Cortex of kidney (tissue), 1 donor: Measurements from ENCODE around the gene AARS1.
"Not testable (repeated sequence)": the region's sequence is repeated elsewhere in the genome, so short reads cannot be mapped to it uniquely, and the experiment has no call there.

Experiments
- DNase-seq: peaks from one replicate; lab custom pipeline; 2025; lab: John Stamatoyannopoulos, UW

The AARS1 gene

DNA sequence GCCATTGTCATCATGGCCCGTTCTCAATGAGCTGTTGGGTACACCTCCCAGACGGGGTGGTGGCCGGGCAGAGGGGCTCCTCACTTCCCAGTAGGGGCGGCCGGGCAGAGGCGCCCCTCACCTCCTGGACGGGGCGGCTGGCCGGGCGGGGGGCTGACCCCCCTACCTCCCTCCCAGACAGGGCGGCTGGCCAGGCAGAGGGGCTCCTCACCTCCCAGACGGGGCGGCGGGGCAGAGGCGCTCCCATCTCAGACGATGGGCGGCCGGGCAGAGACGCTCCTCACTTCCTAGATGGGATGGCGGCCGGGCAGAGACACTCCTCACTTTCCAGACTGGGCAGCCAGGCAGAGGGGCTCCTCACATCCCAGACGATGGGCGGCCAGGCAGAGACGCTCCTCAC lies 64.7 kb downstream of the AARS1 start:
- DNase-seq: not testable (repeated sequence)

DNA sequence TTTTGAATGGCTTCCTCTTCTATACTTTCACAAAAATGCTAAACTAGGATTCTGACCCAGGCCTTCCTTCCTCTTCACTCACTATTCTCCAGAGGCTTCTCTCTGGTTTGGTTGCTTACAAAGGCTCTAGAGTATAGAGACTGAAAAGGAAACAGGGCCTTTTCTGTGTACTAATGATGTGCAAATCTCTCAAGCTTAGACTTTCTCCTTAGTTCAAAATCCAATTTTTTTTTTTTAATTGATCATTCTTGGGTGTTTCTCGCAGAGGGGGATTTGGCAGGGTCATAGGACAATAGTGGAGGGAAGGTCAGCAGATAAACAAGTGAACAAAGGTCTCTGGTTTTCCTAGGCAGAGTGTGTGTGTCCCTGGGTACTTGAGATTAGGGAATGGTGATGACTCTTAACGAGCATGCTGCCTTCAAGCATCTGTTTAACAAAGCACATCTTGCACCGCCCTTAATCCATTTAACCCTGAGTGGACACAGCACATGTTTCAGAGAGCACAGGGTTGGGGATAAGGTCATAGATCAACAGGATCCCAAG lies 65.3 kb downstream of the AARS1 start:
- DNase-seq: not testable (repeated sequence)

GRCh38 chr16:70223216-70223615 lies 66.1 kb downstream of the AARS1 start:
- not testable (repeated sequence) for DNase-seq

DNA sequence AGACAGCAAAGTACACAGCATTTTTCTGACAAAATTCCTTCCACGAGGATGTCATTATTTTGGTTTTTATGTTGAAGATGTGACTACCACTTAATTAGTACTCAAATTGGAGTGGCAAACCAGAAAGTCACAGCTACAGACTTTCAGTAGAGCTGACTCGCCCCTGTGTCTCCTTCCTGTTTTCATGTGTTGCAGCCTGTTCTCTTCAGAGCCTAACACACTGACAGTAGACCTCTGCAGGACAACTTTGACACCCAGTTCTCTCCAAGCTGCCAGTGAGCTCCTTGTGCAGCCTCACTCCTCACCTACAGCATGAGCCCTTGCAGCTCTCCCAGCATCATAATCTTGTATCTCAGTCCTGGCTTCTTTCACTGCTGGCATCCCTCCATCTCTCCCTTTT lies 66.7 kb downstream of the AARS1 start:
- not testable (repeated sequence) for DNase-seq

GRCh38 chr16:70218586-70218985 lies 70.7 kb downstream of the AARS1 start:
- DNase-seq: not testable (repeated sequence)

DNA sequence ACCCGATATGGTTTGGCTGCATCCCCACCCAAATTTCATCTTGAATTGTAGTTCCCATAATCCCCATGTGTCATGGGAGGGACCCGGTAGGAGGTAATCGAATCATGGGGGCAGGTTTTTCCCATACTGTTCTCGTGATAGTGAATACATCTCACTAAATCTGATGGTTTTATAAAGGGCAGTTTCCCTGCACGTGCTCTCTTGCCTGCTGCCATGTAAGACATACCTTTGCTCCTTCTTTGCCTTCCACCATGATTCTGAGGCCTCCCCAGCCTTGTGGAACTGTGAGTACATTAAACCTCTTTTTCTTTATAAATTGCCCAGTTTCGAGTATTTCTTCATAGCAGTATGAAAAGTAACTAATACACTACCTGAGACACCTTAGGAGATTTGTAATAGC lies 82.9 kb downstream of the AARS1 start:
- not testable (repeated sequence) for DNase-seq

DNA sequence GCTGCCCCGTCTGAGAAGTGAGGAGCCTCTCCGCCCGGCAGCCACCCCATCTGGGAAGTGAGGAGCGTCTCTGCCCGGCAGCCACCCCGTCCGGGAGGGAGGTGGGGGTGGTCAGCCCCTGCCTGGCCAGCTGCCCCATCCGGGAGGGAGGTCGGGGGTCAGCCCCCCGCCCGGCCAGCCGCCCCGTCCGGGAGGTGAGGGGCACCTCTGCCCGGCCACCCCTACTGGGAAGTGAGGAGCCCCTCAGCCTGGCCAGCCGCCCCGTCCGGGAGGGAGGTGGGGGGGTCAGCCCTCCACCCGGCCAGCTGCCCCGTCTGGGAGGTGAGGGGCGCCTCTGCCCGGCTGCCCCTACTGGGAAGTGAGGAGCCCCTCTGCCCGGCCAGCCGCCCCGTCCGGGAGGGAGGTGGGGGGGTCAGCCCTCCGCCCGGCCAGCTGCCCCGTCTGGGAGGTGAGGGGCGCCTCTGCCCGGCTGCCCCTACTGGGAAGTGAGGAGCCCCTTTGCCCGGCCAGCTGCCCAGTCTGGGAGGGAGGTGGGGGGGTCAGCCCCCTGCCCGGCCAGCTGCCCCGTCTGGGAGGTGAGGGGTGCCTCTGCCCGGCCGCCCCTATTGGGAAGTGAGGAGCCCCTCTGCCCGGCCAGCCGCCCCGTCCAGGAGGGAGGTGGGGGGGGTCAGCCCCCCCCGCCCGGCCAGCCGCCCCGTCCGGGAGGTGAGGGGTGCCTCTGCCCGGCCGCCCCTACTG lies 84.5 kb downstream of the AARS1 start:
- DNase-seq: not testable (repeated sequence)

- DNase-seq: not testable (repeated sequence)
These were observed 85.3 kb downstream of the AARS1 start for GRCh38 chr16:70204010-70204409.

GRCh38 chr16:70203508-70203907 lies 85.8 kb downstream of the AARS1 start:
- not testable (repeated sequence) for DNase-seq
